GM19035 (cell line): Measurements from ENCODE around the gene KIAA1210.

ENCODE experiments used
- ATAC-seq: cut with Tn5 transposase; IDR thresholded peaks from one replicate; pipeline ENCODE4 v1.9.1; 2021; ENCODE audit not compliant: unreplicated experiment

KIAA1210 gene

GRCh38 chrX:119127650-119128049 lies at the start of gene KIAA1210:
TSS of gene KIAA1210 (minus strand) at chrX:119127812. CDS start at chrX:119123642, 4,170 bp downstream.
- ATAC-seq, result no peak

GRCh38 chrX:119177278-119177677 lies 49.7 kb upstream of the KIAA1210 start:
- ATAC-seq, result no peak

DNA sequence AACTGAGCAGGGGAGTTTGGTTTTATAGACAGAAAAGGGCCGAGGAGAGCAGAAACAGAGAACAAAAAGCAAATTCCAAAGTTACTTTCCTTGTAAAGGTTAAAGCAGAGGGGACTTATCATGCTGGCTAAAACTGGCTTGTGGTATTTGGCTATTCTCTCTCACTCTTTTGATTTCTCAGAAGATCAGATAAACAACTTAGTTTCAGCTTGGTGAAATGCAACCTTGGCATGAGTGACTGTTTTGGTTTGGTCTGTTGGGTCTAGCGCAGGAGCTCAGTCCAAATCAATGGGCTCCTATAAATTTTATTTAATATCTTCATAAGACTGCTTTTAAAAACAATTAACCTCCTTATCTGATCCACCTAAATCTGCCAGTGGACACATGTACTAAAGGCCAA lies 47.3 kb upstream of the KIAA1210 start:
- ATAC-seq, result no peak

DNA sequence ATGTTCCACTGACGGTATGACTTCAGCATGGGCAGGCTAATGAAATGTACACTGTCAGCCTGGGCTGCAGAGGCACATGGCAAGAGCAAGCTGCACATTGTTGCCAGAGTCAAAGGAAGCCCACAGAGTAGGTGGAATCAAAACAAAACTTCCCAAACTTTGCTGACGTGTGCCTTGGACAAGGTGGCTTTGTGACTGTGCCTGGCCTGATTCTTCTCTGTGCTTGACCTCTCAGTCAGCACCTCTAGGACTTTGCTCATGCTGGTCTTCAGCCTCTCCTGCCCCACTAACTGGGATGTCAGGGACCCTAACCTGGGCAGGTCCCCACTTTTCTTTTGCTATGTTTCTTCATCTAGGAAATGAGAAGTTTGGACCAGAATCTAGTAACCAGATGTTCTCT lies 40.5 kb upstream of the KIAA1210 start:
- ATAC-seq, result no peak

GRCh38 chrX:119158226-119158625 lies 30.6 kb upstream of the KIAA1210 start:
- ATAC-seq, result no peak

GRCh38 chrX:119156241-119156640 lies 28.6 kb upstream of the KIAA1210 start:
- no peak for ATAC-seq

- no peak for ATAC-seq
These were observed 27.9 kb upstream of the KIAA1210 start for GRCh38 chrX:119155416-119156035.

GRCh38 chrX:119151051-119151380 lies 23.4 kb upstream of the KIAA1210 start:
- ATAC-seq, result no peak

DNA sequence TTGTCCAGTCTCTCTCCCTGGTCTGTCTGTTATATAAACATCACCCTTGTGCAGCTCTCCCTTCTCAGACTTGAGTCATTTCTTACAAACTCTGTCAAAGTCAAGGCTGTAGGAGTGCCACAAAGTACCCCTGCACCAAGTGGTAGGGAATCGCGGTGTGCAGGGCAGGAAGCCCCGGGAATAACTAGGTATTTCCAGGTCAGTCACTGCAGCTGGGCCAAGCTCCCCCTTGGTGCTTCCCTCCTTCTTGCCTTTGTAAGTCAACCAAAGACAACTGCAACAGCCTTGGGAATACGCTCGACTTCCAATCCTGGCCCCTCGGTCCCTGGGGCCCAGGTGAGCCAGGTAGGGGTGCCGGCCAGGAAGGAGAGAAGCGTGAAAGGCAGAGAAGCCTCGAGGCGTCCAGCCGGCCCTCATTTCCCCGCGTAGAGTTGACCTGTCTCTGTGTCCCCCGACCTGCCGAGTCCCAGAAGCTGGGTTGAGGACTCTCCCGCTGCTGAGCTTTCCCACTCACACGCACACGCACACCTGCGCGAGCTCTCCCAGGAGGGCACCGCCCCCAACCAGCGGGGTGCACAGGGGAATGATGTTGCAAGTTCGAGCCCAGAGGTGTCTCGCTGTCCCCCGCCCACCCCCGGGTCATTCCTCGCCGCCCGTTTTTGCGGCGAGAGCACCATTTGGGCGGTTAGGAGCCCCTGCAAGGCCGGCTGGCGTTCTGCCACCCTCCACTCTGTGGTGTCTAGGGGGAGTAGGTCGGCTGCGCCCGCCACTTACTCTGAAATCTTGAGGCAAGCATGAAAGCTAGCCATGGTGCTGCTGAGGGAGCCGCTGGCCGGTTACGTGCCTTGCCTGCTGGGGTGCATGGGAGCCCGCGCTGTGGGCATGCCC lies 22.8 kb upstream of the KIAA1210 start:
- ATAC-seq, result no peak

DNA sequence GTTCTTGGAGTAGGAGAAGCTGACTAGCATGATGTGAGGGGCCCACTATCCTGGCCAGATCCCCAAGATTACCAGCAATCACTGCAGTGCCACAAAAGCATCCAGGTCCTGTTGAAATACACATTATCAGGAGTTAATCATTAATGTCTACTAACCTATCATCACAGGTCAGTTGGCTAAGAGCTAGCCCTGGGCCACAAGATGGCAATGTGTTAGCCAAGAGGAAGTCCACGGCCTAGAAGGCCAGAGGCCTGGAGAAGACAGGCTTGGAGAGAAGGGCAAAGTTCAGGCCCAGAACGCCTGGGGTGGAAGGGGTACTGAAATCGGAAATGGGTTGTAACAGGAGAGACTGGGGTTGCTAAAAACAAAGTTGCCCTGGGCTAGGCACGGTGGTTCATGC lies 19.9 kb upstream of the KIAA1210 start:
- ATAC-seq, result no peak

DNA sequence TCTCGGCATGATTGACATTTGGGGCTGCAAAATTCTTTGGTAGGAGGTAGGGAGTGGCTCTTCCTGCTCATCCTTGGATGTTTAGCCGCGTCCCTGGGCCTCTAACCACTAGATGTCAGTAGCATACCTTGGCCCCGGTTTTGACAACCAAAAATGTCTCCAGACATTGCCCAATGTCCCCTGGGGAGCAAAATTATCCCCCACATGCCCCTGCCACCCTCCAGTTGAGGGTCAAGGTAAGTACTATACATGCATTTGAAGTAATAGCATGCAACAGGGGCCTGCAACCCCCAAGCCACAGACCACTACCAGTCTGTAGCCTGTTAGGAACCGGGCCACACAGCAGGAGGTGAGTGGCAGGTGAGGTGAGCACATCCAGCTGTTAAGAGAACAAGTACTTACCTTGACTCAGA lies 17.6 kb upstream of the KIAA1210 start:
- no peak for ATAC-seq

DNA sequence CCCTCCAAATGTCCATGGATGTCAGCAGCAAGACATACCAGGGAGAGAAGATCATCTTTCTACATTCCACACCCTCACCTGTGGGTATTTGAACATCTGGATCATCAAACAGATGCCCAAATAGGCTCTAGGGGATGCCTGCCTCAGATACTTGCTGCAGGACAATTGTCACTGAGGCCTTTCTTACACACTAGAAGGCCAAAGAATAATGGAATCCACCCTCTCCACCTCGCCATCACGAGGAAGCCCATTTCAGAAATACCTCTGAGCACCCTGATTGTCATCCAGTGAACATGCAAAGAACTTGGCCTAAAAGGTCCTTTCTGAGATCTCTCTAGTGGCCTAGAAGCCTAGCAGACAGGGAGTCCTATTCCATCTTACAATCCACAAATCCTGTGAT lies 6.9 kb upstream of the KIAA1210 start:
- no peak for ATAC-seq

DNA sequence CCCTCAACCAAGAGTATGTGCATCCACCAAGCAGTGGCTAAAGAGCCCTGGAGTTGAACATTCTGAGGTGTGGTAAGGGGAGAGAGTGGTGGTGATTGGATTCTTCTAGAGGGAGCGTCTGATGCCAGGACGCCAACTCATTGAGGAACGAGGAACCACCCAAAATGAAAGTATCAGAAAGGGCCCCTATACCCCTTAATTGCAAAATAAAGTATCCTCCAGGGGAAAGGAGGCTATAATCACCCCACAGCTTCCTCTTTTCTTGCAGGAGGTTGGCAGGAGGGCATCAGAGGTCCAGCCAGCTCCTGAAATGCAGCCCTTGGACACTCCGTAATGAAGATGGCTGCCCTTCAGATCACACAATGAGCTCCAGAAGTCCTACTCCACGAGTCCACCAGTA lies 5.3 kb upstream of the KIAA1210 start:
- no peak for ATAC-seq

GRCh38 chrX:119132316-119132715 lies 4.7 kb upstream of the KIAA1210 start:
- no peak for ATAC-seq

DNA sequence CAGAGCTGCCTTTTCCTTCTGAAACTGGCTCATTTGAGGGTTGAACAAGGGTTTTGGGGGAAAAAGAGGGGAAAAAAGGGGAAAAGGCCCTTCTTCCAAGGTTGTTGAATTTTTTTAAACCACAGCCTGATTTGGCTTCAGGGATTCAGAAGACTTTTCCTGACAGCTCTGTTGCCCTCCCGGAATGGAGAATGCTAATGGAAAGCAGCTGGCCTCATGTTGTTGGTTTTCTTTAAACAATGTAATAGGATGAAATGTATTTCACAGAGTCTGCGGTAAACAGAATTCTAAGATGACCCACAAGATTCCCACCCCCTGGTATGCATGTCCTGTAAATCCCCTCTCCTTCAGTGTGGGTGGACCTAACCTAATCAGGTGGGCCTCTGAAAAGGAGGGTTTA lies 3.3 kb upstream of the KIAA1210 start:
- ATAC-seq, result no peak

DNA sequence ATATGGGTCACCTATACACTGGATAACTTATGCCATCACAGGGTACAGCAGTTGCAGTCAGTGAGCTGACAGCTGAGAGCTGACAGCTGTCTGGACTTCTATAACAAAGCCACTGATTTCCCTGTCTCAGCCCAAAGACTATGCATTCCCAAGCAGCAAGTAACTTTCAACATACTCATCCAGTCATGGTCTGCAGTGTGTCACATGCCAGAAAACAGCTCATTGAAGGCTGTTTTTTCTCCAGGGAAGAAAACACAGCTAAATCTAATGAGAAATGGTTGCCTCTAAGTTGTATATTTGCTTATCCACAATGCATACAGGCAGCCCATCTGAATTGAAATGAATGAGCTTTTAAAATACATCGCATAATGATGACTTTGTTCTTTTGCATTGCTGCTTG lies 6.3 kb downstream of the KIAA1210 start:
- ATAC-seq, result no peak

GRCh38 chrX:119118780-119119395 lies 8.7 kb downstream of the KIAA1210 start:
- ATAC-seq, result peak; percentile 69

DNA sequence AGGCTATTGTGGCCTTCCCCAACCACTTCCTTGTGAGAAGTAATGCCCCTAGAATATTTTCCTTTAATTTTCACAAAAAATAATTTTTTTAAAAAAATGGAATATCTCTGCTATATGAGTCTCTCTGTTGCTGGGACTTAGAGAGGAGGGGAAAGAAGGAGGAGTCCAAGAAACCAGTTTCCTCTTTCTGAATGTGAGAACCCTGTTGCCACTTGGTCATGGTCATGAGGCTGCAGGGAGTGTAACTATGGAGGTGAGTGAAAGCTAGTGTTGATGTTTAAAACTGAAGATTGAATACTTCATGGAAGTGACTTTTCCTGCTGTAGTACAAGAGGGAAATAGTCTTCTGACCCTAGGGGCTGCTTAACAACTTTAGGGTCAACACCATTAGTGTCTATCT lies 20.4 kb downstream of the KIAA1210 start:
- no peak for ATAC-seq

- ATAC-seq, result no peak
These were observed 21.8 kb downstream of the KIAA1210 start for GRCh38 chrX:119105826-119106225.

- no peak for ATAC-seq
These were observed 26.4 kb downstream of the KIAA1210 start for GRCh38 chrX:119101168-119101567.

- no peak for ATAC-seq
These were observed 31.7 kb downstream of the KIAA1210 start for GRCh38 chrX:119095936-119096335.

- no peak for ATAC-seq
These were observed 32.8 kb downstream of the KIAA1210 start for GRCh38 chrX:119094819-119095218.
